IPS-15b (cell line): Measurements from ENCODE around the gene EYS.

Source experiments
- H3K27me3 ChIP-seq: one replicate; pipeline ENCODE4 v1.6.1; 2013; ENCODE audit warnings: low read length; ENCODE audit not compliant: control insufficient read depth, insufficient read depth
- H3K36me3 ChIP-seq: one replicate; pipeline ENCODE4 v1.6.1; 2013; ENCODE audit warnings: low read length; ENCODE audit not compliant: control insufficient read depth, insufficient read depth
- H3K4me1 ChIP-seq: one replicate; pipeline ENCODE4 v1.6.1; 2013; ENCODE audit warnings: mild to moderate bottlenecking, low read length; ENCODE audit not compliant: control insufficient read depth, insufficient read depth
- H3K4me3 ChIP-seq: one replicate; pipeline ENCODE4 v1.5.1; 2013; ENCODE audit warnings: low read depth, low read length
- H3K9ac ChIP-seq: one replicate; pipeline ENCODE4 v1.6.1; 2013; ENCODE audit warnings: low read depth, mild to moderate bottlenecking, low read length
- H3K9me3 ChIP-seq: one replicate; pipeline ENCODE4 v1.6.1; 2013; ENCODE audit warnings: mild to moderate bottlenecking, low read length; ENCODE audit not compliant: control insufficient read depth, insufficient read depth

EYS gene

DNA sequence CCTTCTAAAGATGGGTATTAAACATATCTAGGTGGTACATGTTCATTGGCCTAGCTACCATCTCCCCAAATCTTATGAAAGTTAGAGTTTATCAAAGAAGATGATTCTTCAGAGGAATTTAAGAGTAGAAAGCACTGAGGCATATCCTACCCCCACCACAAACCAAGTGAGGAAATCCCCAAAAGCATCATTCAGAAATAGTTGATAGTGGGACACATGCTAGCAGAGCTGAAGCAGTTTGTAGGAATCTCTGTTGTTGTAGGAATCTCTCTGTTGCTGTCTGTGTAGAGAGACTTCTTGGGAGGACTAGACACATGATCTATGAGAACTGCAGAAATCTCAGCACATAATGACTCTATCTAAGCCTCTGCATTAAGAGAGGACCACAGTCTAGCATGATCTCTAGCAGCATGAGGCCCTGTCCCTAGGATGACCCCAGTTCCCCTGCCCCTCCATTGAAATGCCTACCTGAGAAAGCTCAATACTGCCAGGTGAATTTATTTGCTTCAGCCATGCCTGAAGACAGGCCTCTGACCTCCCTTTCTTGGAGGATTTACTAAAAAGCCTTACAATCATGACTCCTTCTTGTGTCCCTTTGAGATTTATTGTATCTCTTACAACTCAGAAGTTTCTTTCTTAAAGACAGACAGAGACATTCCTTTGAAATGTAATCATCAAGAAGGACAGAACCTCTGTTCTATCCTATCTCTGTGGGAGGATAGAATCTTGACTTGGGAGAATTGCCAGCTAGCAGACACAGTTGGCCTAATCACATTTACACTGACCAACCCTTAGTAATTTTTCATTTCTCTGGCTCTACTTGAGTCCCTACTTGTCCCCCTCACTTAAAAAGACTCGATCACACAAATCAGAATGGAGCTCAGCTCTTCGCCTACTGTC lies 1489.1 kb downstream of the EYS start:
- Histone ChIP-seq H3K4me1 (no peaks in the 10 kb centered on the region), H3K27me3 (no peaks in the 10 kb centered on the region), H3K9ac (no peak overlapping the region), H3K36me3 (no peaks in the 10 kb centered on the region), H3K9me3 (no peaks in the 10 kb centered on the region), H3K4me3 (no peak overlapping the region)

DNA sequence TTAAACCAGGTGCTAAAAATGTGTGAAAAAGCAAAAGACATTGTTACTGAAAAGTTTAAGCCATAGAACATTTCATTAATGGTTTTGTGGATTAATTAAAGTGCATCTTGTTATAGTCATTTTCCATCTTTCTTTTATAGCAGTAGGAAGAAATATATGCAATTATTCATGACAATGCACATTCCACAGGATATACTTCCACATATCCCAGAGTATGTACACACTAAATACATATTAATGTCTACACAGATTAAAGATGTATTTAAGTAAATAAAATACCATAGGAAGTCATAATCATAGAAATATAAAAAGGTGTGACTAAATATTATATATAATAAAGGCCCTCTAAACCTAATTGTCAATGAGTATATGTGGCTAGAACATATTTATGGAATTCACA lies 1492.7 kb downstream of the EYS start:
- H3K4me3 ChIP-seq, result no peak overlapping the region
- no peak overlapping the region for H3K9ac ChIP-seq
- no peaks in the 10 kb centered on the region for H3K27me3 ChIP-seq
- no peaks in the 10 kb centered on the region for H3K9me3 ChIP-seq
- H3K4me1 ChIP-seq, result no peaks in the 10 kb centered on the region
- no peaks in the 10 kb centered on the region for H3K36me3 ChIP-seq

DNA sequence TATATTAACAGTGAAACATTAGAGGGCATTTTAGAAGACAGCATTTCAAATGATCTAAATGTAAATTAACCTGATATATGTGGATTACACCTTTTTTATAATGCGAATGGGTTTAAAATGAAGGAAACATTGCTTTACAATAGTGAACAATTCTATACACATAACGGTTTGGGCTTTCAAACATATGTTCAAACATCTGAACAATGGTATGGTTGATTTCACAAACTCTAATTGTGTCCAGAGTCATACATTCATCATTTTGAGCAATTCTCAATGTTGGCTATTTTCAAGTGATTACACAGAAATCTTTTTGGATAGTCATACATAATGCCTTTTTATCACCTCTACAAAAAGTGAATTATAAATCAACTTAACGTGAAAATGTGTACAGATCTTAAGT lies 1493.3 kb downstream of the EYS start:
- H3K4me1 ChIP-seq, result no peaks in the 10 kb centered on the region
- no peaks in the 10 kb centered on the region for H3K27me3 ChIP-seq
- no peak overlapping the region for H3K9ac ChIP-seq
- no peaks in the 10 kb centered on the region for H3K36me3 ChIP-seq
- H3K4me3 ChIP-seq, result no peak overlapping the region
- no peaks in the 10 kb centered on the region for H3K9me3 ChIP-seq

DNA sequence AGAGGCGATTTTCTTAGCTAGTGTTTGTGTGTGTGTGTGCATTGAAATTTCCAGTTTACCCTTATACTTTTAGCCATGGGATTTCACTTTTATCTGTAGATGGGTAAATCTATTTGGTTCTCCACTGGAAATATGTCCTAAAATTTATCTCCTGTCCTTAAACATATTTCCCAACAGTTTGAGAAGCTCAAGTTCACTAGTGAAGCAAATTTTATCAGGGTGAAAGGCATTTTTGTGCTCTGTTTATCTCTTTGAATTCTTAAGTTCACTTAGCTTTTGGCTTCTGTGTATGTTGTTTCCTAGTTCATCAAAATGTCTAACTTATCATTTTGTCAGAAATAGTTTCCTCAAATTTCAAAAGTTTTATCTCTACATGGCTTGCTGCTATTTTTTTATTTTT lies 1509.8 kb downstream of the EYS start:
- no peaks in the 10 kb centered on the region for H3K36me3 ChIP-seq
- no peak overlapping the region for H3K9ac ChIP-seq
- no peaks in the 10 kb centered on the region for H3K4me1 ChIP-seq
- H3K9me3 ChIP-seq, result no peaks in the 10 kb centered on the region
- H3K27me3 ChIP-seq, result no peaks in the 10 kb centered on the region
- no peak overlapping the region for H3K4me3 ChIP-seq

DNA sequence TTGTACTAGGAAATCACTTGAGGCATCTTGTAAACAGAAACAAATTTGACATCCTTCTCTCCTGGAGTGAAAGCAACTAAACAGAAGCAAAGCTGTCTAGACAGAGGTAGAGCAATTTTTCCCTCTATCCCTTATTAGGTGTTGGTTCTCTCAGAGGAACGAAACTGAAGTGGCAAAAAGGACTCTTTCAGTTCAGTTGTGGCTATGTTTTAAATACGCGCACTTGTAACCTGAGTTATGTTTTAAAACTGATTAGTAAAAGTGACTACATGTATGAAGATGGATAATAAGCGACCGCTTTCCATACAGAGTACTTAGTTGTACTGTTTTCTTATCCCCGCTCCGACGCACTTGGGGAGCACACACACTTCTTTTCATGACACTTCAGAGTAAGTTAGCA lies 1520.4 kb downstream of the EYS start:
- H3K4me1 ChIP-seq, result no peaks in the 10 kb centered on the region
- H3K9ac ChIP-seq, result no peak overlapping the region
- H3K27me3 ChIP-seq, result no peaks in the 10 kb centered on the region
- no peaks in the 10 kb centered on the region for H3K36me3 ChIP-seq
- H3K4me3 ChIP-seq, result no peak overlapping the region
- H3K9me3 ChIP-seq, result no peaks in the 10 kb centered on the region

DNA sequence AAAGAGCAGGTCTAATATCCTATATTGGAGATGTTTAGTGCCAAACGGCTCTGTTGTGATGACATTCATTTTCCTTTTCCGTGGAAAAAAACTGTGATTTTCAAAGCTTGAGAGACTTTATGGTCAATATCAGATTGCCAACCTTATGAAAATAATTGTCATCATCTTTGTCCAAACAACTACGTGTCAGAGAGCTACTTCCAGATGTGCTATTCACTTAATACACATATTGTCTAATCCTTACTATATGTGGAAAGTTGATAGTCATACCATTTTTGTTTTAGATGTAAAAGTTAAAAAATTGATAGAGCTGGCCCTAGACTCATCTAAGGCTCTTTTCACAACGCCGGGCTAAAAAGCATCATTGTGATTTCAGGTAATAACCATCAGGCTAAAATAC lies 1521.4 kb downstream of the EYS start:
- Histone ChIP-seq H3K36me3 (no peaks in the 10 kb centered on the region), H3K9me3 (no peaks in the 10 kb centered on the region), H3K9ac (no peak overlapping the region), H3K4me1 (no peaks in the 10 kb centered on the region), H3K4me3 (no peak overlapping the region), H3K27me3 (no peaks in the 10 kb centered on the region)

DNA sequence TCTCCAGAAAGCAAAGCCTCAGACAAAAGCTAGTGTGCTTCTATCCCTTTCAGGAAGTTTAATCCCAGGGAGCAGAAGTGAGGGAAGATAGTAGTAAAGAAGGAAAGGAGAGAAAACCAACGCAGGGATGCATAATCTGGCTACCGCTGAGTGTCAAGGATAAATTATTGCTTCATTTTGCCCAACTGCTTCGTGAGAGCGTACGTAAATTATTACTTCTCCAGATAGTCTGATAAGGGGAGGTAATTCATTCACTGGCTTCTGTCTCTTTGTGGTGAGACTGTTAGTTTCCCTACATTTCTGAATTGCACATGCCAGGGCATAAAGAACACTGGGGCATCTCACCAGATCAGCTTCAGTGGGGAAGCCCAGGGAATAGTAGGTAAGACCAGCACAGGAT lies 1531.7 kb downstream of the EYS start:
- no peaks in the 10 kb centered on the region for H3K9me3 ChIP-seq
- no peaks in the 10 kb centered on the region for H3K4me1 ChIP-seq
- H3K4me3 ChIP-seq, result no peak overlapping the region
- no peaks in the 10 kb centered on the region for H3K36me3 ChIP-seq
- H3K27me3 ChIP-seq, result no peaks in the 10 kb centered on the region
- no peak overlapping the region for H3K9ac ChIP-seq

DNA sequence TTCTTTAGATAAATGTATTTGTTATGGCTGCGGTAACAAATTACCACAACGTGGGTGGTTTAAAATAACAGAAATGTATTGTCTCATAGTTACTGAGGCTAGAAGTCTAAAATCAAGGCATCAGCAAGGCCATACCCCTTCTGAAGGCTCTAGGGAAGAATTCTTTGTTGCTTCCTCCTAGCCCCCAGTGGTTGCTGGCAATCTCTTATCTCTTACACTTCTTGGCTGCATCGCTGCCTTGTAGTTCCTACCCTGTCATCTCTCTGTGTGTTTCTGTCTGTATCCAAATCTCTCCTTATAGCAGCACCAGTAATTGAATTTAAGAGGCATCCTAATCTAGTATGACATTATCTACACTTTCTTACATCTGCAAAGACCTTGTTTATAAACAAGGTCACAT lies 1536.7 kb downstream of the EYS start:
- no peaks in the 10 kb centered on the region for H3K9me3 ChIP-seq
- H3K27me3 ChIP-seq, result no peaks in the 10 kb centered on the region
- no peak overlapping the region for H3K4me3 ChIP-seq
- H3K36me3 ChIP-seq, result no peaks in the 10 kb centered on the region
- H3K4me1 ChIP-seq, result no peaks in the 10 kb centered on the region
- H3K9ac ChIP-seq, result no peak overlapping the region

DNA sequence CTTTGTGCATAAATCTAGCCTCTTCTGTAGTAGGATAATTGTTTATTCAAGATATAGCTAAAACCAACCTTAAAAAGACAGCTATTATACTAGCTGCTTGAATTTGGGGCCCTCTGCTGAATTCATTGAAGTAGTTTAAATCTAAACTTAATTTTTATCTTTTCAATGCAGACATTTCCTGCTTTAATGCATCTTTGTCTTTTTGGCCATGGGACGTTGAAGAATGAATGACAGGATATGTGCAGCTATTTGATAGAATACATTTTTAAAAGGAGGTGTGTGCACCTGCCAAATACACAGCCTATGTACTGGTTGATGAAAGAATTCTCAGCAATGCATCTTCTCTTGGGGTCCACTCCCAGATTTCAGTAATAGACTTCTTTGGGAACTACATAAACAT lies 1546.5 kb downstream of the EYS start:
- Histone ChIP-seq H3K4me1 (no peaks in the 10 kb centered on the region), H3K27me3 (no peaks in the 10 kb centered on the region), H3K9ac (no peak overlapping the region), H3K4me3 (no peak overlapping the region), H3K36me3 (no peaks in the 10 kb centered on the region), H3K9me3 (no peaks in the 10 kb centered on the region)

DNA sequence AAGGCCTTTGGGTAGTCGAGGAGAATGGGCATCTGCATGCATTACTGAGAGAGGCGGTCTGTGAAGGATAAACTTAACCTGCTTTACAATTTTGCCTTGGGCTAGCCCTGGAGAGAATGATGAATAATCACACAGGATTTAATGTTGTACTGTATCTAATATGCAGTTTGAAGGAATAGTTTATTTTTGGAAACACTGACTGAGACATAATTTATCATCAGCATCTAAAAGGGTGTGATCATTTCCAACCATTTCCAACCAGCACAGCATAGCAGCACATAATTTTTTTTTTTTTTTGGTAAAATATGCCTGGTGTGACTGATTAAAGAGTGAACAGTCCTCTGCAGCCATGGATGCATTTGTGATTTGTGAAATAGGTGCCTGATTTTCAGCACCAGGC lies 1552.0 kb downstream of the EYS start:
- Histone ChIP-seq H3K9me3 (no peaks in the 10 kb centered on the region), H3K4me1 (no peaks in the 10 kb centered on the region), H3K27me3 (no peaks in the 10 kb centered on the region), H3K4me3 (no peak overlapping the region), H3K36me3 (no peaks in the 10 kb centered on the region), H3K9ac (no peak overlapping the region)

DNA sequence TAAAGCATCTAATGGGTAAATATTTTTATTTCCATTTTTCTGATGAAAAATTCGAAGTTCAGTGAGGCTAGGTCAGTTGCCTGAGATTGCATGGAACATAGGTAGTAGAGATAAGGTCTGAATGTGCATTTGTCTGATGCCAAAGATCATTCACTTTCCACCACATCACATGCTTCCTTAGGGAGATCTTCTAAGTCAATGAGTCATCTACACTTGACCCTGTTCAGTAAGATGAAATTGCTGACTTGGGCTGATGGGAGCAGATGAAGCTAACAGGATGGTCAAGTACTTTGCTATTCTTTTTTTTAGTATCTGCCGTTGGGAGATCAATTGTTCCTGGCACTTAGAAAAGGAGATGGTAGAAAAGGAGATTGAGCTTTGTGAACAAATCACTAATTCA lies 1560.2 kb downstream of the EYS start:
- H3K9me3 ChIP-seq, result no peaks in the 10 kb centered on the region
- H3K36me3 ChIP-seq, result no peaks in the 10 kb centered on the region
- H3K4me3 ChIP-seq, result no peak overlapping the region
- H3K27me3 ChIP-seq, result no peaks in the 10 kb centered on the region
- H3K4me1 ChIP-seq, result no peaks in the 10 kb centered on the region
- H3K9ac ChIP-seq, result no peak overlapping the region

DNA sequence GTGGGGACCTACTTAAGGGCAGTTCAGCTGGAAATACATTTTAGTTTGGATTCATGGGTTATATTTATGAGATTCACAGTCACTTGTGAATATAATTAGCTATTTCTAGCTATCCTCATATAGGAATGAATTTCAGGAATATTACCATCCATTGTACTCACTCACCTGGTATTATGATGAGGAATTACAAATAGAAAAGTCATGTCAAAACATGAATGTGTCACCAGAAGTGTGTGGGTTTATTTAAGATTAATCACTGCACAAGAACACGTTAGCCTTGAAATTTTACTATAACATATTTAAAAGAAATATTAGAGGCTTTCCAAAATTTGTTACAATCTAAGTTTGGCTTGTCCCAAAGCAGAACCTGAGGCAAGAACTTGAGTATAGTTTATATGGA lies 1560.9 kb downstream of the EYS start:
- no peaks in the 10 kb centered on the region for H3K4me1 ChIP-seq
- no peaks in the 10 kb centered on the region for H3K27me3 ChIP-seq
- H3K36me3 ChIP-seq, result no peaks in the 10 kb centered on the region
- H3K4me3 ChIP-seq, result no peak overlapping the region
- no peaks in the 10 kb centered on the region for H3K9me3 ChIP-seq
- H3K9ac ChIP-seq, result no peak overlapping the region
